GM12892 (cell line): Measurements from ENCODE around the gene CD55.

ENCODE experiments used
- POLR2A ChIP-seq: IDR thresholded peaks from 2 replicates; pipeline ENCODE4 v1.6.1; 2011; ENCODE audit warnings: low read depth, low read length, control low read depth
- POLR2AphosphoS5 ChIP-seq: IDR thresholded peaks from 2 replicates; pipeline ENCODE4 v1.6.1; 2011; ENCODE audit warnings: low read depth, low read length, control low read depth

DNA sequence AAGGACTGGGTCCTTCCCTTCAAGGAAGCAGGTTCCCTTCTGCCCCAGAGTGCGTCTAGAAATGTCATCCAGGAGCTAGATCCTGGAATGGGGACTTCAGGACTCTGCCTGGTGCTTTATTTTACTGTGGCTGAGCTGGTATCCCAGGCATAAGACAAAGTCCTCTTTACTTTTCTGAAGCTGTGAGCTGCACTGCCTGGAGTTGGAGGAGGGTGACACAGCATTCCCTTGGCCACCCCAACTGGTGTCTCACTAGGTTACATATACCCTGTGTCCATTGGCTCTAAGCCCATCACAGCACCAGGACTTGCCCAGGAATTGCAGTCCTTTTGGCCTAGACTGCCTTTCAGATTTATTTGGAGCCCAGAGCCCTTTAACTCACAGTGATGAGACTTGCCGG, 41.8 kb upstream of the CD55 start:
- TF ChIP-seq POLR2AphosphoS5: no peak
- no peak for TF ChIP-seq POLR2A
